ENCODE measurements around the gene EID3.

- TF ChIP-seq CTCF (IDR thresholded peaks at IDR 0.05; ENCODE audit: low read depth, low read length) (no peak), EZH2phosphoT487 (IDR thresholded peaks at IDR 0.05; ENCODE audit: low read depth) (no peak)
These were observed 11.5 kb upstream of the EID3 start for GRCh38 chr12:104291867-104292524.
